SHP77 (cell line): ENCODE measurements around the gene CSGALNACT2.
"Not testable (repeated sequence)": the region's sequence is repeated elsewhere in the genome, so short reads cannot be mapped to it uniquely, and the experiment has no call there.

Experiments used
- DNase-seq, 2 experiments: peaks; one replicate each; lab custom pipeline; 2025; lab: John Stamatoyannopoulos, UW

The CSGALNACT2 gene

DNA sequence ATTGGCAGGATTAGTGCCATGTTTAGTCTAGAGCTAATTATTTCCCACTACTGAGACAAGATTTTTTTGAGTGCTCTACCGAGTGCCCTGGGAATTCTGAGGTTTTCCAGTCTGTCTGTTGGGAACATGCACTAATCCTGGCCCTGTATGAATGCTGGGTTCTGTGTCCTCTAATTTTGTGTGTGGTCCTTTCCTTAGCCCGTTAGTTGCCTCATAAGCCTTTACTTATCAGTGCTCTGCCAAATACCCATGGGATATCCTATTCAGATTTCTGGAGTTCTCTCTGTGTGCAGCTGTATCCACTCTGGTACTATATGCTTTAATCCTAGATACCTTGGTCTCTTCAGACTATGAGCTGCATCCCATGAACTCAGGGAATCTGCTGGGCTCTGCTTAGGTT is 13.1 kb downstream of the CSGALNACT2 start:
- DNase-seq, result no peak

DNA sequence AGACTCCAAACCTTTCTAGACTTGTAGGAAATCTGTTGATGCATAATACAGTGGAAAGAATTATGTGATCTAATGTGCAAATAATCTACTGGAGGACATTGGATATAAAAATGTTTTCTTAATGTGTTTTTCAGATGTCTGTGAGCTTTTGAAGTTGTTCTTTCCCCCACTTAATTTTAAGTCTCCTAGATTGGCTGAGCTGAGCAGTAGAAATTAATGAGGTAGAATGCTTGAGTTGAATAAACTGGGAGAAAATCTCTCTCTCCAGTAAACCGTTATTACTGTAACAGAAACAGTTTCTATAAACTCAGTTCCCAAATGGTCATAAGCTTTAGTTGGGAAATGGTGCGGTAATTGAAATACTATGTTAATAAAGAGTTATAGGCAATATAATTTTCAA is 15.7 kb downstream of the CSGALNACT2 start:
- DNase-seq, result no peak

DNA sequence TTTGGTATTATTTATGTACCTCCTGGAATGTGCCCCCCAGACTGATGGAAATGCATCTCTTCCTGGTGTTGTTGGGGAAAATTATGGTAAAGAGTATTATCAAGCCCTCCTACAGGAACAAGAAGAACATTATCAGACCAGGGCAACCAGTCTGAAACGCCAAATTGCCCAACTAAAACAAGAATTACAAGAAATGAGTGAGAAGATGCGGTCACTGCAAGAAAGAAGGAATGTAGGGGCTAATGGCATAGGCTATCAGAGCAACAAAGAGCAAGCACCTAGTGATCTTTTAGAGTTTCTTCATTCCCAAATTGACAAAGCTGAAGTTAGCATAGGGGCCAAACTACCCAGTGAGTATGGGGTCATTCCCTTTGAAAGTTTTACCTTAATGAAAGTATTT is 17.0 kb downstream of the CSGALNACT2 start:
- DNase-seq, result no peak

DNA sequence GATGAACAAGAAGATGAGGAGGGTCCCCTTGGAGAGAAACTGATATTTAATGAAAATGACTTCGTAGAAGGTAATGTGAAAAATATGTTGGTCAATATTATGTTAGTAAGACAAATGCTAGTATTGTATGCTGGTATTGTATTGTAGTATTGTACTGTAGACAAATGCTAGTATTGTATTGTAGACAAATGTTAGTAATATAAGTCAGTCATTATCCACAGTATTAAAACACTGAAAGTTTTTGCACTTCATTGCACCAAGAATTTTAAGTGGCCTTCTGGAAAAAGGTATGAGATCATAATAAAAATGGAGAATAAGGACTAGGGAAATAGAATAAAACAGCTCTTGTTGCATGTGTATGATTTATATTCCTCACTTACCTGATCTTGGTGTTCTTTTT is 17.5 kb downstream of the CSGALNACT2 start:
- no peak for DNase-seq

DNA sequence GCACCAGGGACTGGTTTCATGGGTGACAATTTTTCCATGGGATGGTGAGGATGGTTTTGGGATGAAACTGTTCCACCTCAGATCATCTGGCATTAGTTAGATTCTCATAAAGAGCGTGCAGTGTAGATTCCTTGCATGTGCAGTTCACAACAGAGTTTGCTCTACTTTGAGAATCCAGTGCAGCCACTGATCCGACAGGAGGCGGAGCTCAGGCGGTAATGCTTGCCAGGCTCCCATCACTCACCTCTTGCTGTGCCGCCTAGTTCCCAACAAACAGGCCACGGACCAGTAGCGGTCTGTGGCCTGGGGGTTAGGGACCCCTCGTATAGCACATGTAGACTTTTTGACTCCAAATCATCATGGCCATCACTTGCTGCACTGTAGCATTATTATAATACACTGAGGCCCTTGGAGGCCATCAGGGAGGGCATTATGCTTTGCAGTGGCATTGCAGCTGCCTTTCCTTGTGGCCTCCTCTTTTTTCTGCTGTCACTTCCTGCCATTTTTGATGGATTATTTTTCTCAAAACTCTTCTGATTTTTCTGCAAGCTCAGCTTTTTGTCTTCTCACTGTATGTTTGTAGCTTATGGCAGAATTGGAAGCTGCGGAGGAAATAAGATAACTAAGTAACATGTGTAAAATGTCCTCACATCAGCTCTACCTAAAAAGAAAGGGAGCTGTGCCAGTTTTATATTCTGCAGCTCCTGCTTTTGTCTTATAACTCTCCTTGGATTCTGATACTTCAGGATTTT is 18.5 kb downstream of the CSGALNACT2 start:
- no peak for DNase-seq

DNA sequence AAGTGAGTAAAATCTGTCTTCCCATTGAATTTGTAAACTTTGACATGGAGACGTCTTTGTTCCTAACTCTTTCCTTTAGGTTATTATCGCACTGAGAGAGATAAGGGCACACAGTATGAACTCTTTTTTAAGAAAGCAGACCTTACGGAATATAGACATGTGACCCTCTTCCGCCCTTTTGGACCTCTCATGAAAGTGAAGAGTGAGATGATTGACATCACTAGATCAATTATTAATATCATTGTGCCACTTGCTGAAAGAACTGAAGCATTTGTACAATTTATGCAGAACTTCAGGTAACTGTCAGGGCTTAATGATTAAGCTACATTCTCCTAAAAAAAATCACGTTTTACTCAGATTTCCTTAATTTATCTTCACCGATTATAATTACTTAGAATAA is 20.4 kb downstream of the CSGALNACT2 start:
- DNase-seq, result no peak

DNA sequence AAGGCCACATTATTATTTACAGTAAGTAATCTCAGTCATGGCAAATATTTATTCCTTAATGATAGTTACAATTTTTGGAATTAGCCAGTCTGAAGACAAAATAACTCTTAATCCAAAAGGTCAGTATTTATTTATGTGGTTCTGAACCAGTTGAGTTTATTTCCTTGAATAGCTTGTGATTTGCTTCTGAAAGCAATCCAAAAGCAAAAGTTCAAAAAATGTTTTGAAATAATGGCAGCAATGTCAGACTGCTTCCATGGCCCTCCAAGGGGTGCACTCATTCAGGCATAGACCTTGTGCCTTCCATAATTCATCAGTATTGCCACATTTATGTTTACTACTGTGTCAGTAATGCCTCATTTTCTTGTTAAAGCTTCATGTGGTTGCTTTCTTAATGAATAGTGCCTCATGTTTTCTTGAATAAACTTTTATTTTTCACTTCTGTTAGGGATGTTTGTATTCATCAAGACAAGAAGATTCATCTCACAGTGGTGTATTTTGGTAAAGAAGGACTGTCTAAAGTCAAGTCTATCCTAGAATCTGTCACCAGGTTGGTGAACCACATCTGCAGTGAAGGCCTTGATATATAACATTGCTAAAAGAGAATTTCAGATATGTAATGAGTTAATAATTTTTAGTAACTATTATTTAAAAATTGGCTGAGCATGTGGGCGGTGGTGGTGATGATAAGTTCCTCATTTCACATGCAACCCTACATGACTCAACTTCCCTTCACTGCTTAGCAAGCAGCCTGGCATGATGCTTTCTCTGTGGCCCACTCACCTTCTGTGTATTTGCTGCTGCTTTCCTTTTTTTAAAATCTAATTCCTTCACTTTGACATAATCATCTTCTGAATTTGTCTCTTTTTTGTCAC is 22.0 kb downstream of the CSGALNACT2 start:
- no peak for DNase-seq

DNA sequence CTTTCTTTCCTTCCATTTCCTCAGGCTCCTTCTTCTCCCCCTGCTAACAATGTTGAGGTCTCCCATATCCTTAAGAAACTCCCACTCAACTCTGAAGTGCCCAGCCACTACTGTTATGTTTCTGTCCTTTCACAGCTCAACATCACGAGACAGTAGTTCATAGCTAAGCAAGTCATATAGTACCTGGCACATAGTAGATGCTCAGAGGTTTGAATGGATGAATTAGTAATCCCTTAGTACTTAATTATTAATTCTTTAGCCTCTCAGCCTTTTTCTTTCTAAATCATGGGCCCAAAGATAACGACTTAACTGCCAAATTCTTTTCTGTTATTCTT is 22.6 kb downstream of the CSGALNACT2 start:
- DNase-seq, result no peak

DNA sequence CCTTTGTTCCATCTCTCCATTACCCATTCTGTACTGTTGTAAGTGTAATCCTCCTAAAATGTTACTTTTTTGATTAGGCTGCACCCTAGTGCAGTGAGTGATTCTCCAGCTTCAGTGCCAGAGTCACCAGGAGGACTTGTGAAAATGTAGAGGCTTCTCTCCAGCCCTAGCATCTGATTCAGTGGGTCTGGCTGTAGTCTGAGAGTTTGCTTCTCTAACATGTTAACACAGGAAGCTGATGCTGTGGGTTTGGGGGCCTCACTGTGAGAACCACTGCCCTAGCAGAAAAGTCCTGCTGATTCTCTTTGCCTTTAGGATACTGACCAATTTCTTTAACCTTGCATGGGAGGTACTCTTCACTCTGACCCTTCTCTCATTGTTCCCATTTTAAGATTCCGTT is 24.4 kb downstream of the CSGALNACT2 start:
- no peak for DNase-seq

DNA sequence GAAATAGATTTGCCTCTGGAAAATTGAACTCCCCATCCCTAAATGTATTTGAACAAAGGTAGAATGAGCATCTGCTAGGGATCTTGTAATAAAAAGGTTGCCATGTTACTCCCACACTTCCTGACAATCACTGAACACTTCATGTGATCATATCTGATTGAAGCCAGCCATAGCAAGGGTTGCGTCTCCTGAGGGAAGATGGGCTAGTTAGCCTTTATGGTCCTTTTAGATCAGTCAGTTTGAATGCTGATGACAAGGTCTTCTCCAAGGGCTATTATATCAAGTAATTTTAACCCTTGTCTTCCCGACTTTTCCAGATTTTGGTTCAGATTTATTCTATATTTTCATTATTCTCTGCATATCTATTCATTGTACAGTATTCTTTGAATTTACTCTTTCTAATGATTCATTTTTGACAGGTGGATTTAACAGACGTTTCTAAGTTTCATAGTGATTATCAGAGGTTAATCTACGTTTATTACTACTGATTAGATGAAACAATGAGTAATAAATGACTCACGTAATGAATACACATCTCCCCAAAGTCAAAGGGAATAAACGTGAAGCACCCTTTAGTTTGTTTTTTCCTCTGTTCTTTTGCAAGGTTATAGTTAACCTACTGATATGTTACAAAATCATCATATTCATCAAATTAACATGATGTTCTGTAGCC is 28.1 kb downstream of the CSGALNACT2 start:
- DNase-seq, result no peak

DNA sequence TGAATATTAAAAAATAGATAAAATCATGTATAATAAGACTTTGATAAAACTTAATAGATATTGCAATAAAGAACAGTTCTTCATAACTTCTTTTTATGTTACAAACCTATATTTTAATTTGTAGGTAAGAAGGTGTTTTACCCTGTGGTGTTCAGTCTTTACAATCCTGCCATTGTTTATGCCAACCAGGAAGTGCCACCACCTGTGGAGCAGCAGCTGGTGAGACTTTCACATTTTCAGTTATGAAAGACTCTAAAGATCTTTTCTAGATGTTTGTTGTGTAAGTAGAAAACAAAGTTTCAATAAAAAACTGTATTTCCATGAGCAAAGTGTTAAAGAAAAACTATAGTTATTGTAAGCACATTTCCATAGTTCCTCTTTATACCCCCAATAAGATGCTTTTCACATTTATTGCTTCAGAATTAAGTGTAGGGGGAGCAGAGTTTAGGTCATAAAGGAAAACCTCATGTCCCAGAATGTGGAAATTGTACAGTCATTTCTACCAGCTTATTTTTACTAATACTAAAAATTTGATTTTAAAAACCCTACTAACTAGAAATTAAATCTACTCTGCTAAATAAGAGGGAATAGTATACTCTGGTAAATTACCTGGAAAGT is 28.7 kb downstream of the CSGALNACT2 start:
- DNase-seq, result no peak

DNA sequence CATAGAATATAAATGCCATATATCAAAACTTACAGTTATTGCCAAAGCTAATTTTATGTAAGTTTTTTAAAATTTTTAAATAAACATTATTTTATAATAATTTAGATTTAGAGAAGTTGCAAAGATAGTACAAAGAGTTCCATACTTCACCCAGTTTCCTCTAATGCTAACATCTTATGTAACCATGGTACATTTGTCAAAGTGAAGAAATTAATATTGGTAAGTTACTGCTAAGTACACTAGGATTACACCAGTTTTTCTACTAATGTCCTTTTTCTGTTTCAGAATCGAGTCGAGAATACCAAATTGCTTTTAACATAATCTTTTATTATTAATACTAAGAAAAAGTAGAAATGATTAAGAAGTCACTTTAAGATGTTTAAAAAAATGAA is 29.2 kb downstream of the CSGALNACT2 start:
- no peak for DNase-seq

DNA sequence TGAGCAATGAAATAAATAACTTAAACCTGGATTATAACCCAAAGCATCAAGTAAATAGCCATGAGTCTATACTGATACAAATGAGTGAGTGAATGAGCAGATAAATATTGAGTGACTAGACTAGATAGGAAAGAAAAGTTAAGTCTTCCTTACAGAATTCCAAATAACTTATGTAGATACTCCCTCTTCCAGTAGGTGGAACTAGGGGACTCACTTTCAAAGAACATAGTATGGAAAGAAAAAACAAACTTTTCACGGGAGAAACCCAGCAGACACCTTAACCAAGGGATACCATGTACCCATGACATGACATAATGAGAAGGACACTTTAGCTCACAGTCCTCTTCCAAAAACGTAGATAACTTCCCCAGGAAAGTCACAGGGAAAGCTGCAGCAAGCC is 32.2 kb downstream of the CSGALNACT2 start:
- no peak for DNase-seq

DNA sequence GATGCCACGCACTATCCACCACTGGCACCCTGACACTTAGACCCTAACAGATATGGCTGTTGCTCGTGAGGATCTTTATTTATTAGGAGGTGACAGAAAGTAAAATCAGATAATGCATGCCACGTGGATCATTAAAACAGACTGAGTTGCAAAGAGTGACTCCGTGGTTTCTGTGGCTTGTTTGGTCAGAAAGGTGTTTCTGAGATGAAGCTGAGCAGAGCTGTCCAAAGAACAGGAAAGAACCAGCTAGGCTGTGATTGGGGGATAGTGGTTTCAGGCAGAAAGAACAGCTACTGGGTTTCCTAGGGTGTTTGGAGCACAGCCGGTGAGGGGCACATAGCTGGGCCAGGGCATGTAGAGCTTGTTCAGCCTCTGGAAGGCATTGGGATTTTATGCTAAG is 34.4 kb downstream of the CSGALNACT2 start:
- no peak for DNase-seq

DNA sequence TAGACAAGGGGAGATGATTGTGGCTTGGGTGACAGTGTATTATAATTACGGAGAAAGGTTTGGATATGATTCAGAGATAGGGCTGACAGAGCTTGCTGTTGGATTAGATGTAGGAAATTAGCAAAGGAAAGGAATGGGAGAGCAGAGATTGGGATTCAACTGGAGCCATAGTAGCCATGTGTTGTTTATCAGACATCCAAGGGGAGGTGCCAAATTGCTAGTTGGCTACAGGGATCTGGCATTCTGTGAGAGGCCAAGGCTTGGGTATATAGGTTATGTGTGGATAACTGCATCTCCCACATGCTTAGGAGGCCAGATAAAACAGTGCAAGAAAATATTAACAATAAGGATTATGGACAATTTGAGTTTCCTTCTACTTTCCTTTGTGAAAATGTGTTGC is 34.9 kb downstream of the CSGALNACT2 start:
- DNase-seq, result no peak

DNA sequence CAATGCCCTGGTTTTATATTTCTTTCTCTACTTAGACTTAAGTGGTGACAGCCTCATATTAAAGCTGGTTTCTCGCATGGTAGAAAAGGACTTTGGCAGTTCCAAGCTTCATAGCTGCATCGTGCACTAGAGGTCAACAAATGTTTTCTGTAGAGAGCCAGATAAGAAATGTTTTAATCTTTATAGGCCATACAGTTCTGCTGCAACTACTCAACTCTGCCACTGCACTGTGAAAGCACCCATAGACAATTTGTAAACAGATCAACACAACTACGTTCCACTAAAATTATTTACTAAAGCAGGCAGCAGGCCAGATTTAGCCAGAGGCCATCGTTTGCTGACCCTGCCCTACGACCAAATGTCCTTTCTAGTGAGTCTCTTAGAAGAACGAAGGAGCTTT is 36.7 kb downstream of the CSGALNACT2 start:
- DNase-seq, result no peak

DNA sequence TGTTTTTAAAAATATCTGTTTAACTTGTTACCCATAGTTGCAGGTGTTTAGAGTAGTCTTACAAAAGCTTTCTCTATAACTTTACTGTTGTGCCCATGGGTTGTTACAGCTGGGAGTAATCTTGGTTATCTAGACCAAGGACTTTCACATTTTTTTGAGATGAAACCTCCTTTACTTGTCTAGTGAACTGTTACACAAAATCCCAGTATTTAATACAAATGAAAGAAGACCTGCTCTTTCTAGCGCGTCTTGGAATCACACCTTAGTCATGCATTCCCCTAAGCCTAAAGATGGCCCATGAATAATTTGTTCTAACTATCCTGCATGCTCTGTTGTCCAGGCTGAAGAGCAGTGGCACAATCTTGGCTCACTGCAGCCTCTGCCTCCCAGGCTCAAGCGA is 38.0 kb downstream of the CSGALNACT2 start:
- no peak for DNase-seq

DNA sequence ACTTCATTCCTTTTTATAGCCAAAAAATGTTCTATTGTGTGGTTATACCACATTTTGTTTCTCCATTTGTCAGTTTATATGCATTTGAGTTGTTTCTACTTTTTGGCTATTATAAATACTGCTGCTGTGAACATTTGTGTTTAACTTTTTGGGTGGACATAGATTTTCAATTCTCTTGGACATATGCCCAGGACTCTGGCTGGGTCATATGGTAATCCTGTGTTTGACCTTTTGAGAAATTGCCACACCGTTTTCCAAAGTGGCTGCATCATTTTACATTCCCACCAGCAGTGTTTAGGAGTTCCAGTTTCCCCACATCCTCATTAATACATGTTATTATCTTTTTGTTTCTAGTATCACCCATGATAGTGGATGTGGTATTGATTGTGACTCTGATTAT is 39.4 kb downstream of the CSGALNACT2 start:
- no peak for DNase-seq

DNA sequence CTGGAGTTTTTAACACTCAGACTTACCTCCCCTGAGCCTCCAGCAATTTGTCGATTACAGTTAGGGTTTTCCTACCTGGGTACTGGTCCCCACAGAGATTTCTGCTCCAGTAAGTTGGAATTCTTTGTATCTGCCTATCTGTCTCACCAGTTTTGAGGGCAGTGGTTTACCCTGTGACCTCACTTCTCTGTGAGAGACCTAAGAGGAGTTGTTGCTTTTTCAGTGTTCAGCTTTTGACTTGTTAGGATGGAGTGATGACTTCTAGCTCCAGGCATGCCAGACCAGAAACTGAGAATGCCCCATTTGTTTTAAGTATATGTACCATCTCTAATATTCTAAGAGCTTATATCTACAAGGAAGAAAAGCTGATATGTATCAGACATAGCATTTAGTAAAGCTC is 42.9 kb downstream of the CSGALNACT2 start:
- DNase-seq, result no peak

DNA sequence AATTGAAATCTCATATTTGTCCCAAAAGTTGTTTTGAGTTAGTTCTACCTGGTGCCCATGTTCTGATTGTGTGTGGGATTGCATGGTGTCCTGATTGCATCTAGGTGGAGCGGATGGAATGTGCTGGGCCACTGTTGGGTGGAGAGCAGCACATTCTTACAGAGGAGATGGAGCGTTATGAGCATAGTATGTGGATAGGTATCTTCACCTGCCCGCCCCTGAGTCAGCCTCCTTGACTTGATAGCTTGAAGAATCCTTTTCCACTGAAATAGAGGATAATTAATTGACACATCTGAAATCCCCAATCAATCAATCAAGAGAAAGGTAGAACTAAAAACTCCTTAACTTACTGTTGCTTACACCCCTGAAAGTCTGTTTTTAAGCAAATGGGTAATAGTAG is 45.5 kb downstream of the CSGALNACT2 start:
- DNase-seq, result not testable (repeated sequence)

DNA sequence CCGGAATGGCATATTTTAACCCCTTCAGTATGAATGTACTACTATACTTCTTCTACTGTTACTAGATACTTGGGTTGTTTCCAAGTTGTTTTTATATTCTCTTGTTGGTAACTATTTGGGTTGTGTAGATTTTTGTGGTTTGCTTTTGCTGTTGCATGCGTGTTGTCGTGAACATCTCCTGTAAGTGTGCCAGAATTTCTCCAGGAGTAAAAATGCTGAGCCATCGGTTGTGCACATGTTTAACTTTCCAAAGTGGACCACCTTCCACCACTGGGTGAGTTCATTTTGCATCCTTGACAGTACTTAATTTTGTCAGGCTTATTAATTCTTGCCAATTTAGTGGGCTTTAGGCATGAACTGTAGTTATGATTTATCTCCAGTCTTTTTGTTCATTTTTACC is 47.9 kb downstream of the CSGALNACT2 start:
- no peak for DNase-seq

DNA sequence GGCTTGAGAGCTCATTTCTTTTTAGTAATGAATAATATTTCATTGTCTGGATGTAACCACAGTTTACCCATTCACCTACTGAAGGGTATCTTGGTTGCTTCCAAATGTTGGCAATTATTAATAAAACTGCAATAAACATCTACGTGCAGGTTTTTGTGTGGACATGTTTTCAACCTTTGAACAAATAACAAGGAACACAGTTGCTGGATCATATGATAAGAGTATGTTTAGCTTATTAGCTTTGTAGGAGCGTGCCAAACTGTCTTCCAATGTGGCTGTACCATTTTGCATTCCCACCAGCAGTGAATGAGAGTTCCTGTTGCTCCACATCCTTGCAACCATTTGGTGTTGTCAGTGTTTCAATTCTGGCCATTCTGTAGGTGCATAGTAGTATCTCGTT is 49.0 kb downstream of the CSGALNACT2 start:
- no peak for DNase-seq

DNA sequence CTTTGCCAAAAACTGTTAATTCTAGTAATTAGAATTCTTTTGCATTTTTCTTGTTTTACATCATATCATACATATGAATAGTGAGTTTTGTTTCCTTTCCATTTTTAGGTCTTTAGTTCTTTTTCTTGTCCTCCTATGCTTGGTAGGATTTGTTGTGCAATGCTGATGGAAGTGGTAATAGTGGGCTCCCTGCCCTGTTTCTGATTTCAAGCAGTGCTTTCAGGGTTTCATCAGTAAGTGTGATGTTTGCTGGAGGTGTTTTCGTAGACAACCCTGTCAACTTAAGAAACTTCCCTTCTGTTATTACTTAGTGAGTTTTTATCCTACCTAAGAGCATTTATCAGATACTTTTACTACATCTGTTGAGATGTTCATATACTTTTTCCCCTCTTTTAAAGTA is 50.5 kb downstream of the CSGALNACT2 start:
- DNase-seq, result no peak
